BE2C (cell line): ENCODE data around the gene CARMIL3.

Source experiments
- DNase-seq: peaks from one replicate; pipeline ENCODE4 v3.0.0-alpha.2; 2020
- H3K27me3 ChIP-seq: fragments of 250-450 bp; sonication (Bioruptor Pico); 2 replicates; pipeline ENCODE4 v1.5.1; 2020; ENCODE audit warnings: mild to moderate bottlenecking
- H3K36me3 ChIP-seq: fragments of 250-450 bp; sonication (Bioruptor Pico); 2 replicates; pipeline ENCODE4 v1.5.1; 2020; ENCODE audit warnings: mild to moderate bottlenecking
- H3K4me1 ChIP-seq: fragments of 250-450 bp; sonication (Bioruptor Pico); 2 replicates; pipeline ENCODE4 v1.5.1; 2020
- H3K4me3 ChIP-seq: 2 replicates; pipeline ENCODE4 v1.5.1; 2011; ENCODE audit warnings: low read depth, low read length
- H3K9me3 ChIP-seq: fragments of 250-450 bp; sonication (Bioruptor Pico); 2 replicates; pipeline ENCODE4 v1.5.1; 2020
- CTCF ChIP-seq: IDR thresholded peaks from 2 replicates; pipeline ENCODE4 v1.5.1; 2012; ENCODE audit warnings: mild to moderate bottlenecking, low read depth, low read length

Gene CARMIL3

GRCh38 chr14:24096545-24097181 lies 44.9 kb downstream of the CARMIL3 start:
- no peaks in the 10 kb centered on the region for H3K9me3 ChIP-seq

GRCh38 chr14:24098229-24098926 lies 46.6 kb downstream of the CARMIL3 start:
- DNase-seq, result no peak
- peaks cover 4% of the 10 kb centered on the region for H3K4me1 ChIP-seq
- no peaks in the 10 kb centered on the region for H3K27me3 ChIP-seq
- no peaks in the 10 kb centered on the region for H3K9me3 ChIP-seq
- H3K36me3 ChIP-seq, result peaks cover 37% of the 10 kb centered on the region
- no peak for TF ChIP-seq CTCF
- H3K4me3 ChIP-seq, result no peak overlapping the region

More at GRCh38 chr14:24096545-24097181, 44.9 kb downstream of the CARMIL3 start:
- peaks cover 5% of the 10 kb centered on the region for H3K4me1 ChIP-seq
- H3K36me3 ChIP-seq, result peaks cover 29% of the 10 kb centered on the region
- no peaks in the 10 kb centered on the region for H3K27me3 ChIP-seq
- no peak for DNase-seq
- no peak for TF ChIP-seq CTCF
- H3K4me3 ChIP-seq, result no peak overlapping the region

GRCh38 chr14:24098927-24099813 lies 47.4 kb downstream of the CARMIL3 start:
- no peak for DNase-seq
- peaks cover 41% of the 10 kb centered on the region for H3K36me3 ChIP-seq
- H3K4me1 ChIP-seq, result no peaks in the 10 kb centered on the region; the same call in 1 of the 2 replicates
- no peak for TF ChIP-seq CTCF
- H3K4me3 ChIP-seq, result no peak overlapping the region
- no peaks in the 10 kb centered on the region for H3K9me3 ChIP-seq
- no peaks in the 10 kb centered on the region for H3K27me3 ChIP-seq

GRCh38 chr14:24100197-24100981 lies 48.6 kb downstream of the CARMIL3 start:
- Histone ChIP-seq H3K27me3 (no peaks in the 10 kb centered on the region), H3K9me3 (no peaks in the 10 kb centered on the region), H3K36me3 (peaks cover 41% of the 10 kb centered on the region), H3K4me1 (no peaks in the 10 kb centered on the region; the same call in 1 of the 2 replicates), H3K4me3 (no peak overlapping the region)
- no peak for DNase-seq
- TF ChIP-seq CTCF, result no peak

GRCh38 chr14:24100982-24101494 lies 49.2 kb downstream of the CARMIL3 start:
- Histone ChIP-seq H3K4me3 (no peak overlapping the region), H3K4me1 (no peaks in the 10 kb centered on the region), H3K27me3 (no peaks in the 10 kb centered on the region), H3K9me3 (no peaks in the 10 kb centered on the region), H3K36me3 (peaks cover 41% of the 10 kb centered on the region)
- DNase-seq, result no peak
- no peak for TF ChIP-seq CTCF
